NCI-H2107 treated with DMSO at 0.1 percent for 48 hours (cell line): Measurements from ENCODE around the gene MTCL1.

Experiments
- DNase-seq: peaks from one replicate; lab custom pipeline; 2025; ENCODE audit not compliant: unreplicated experiment; lab: John Stamatoyannopoulos, UW

MTCL1 gene

GRCh38 chr18:8806100-8806797 is 100.9 kb downstream of the MTCL1 start:
- no peak for DNase-seq

- DNase-seq, result no peak
Observed at GRCh38 chr18:8806798-8807487, 101.6 kb downstream of the MTCL1 start.

- DNase-seq, result no peak
Observed at GRCh38 chr18:8807488-8807805, 102.1 kb downstream of the MTCL1 start.

- no peak for DNase-seq
Observed at GRCh38 chr18:8808001-8808400, 102.6 kb downstream of the MTCL1 start.

GRCh38 chr18:8809514-8809913 is 104.2 kb downstream of the MTCL1 start:
- DNase-seq, result no peak

- DNase-seq, result no peak
Observed at GRCh38 chr18:8810157-8810556, 104.8 kb downstream of the MTCL1 start.

GRCh38 chr18:8811115-8811514 is 105.8 kb downstream of the MTCL1 start:
- DNase-seq, result no peak

GRCh38 chr18:8812631-8813030 is 107.3 kb downstream of the MTCL1 start:
- no peak for DNase-seq

GRCh38 chr18:8813611-8814010 is 108.3 kb downstream of the MTCL1 start:
- no peak for DNase-seq

- DNase-seq, result no peak
Observed at GRCh38 chr18:8814206-8814605, 108.8 kb downstream of the MTCL1 start.

GRCh38 chr18:8816220-8816619 is 110.9 kb downstream of the MTCL1 start:
- DNase-seq, result no peak

GRCh38 chr18:8816816-8817215 is 111.5 kb downstream of the MTCL1 start:
- DNase-seq, result peak; percentile 28

GRCh38 chr18:8818982-8819381 is 113.6 kb downstream of the MTCL1 start:
- no peak for DNase-seq

- no peak for DNase-seq
Observed at GRCh38 chr18:8820396-8821082, 115.2 kb downstream of the MTCL1 start.

GRCh38 chr18:8821083-8821465 is 115.7 kb downstream of the MTCL1 start:
- no peak for DNase-seq

- DNase-seq, result no peak
Observed at GRCh38 chr18:8821531-8821930, 116.2 kb downstream of the MTCL1 start.

GRCh38 chr18:8822643-8823042 is 117.3 kb downstream of the MTCL1 start:
- no peak for DNase-seq

GRCh38 chr18:8823530-8823929 is 118.2 kb downstream of the MTCL1 start:
- no peak for DNase-seq

- no peak for DNase-seq
Observed at GRCh38 chr18:8824846-8825245, 119.5 kb downstream of the MTCL1 start.

GRCh38 chr18:8825273-8825672 is 119.9 kb downstream of the MTCL1 start:
- DNase-seq, result no peak

GRCh38 chr18:8825729-8826375 is 120.5 kb downstream of the MTCL1 start:
- DNase-seq, result no peak

- DNase-seq, result no peak
Observed at GRCh38 chr18:8826514-8826913, 121.2 kb downstream of the MTCL1 start.
